Natural killer cell (primary cell): ENCODE results near the gene STAG1. TPM values are rescaled to one million over a fixed set of nuclear protein-coding genes. Genes with fewer than 3 reads are reported as not detected.
A peak's percentile ranks its signal among the peaks of the same experiment; 100 is the strongest.

Experiments used
- ATAC-seq, 3 donors: fragments of 150-1000 bp in 2 of 3; fragments of 200-7000 bp in 1 of 3; cut with Tn5 transposase; 1 replicate in 1 of 3; 2 replicates in 2 of 3; pipeline ENCODE4 v1.10.0; 2021; ENCODE audit warnings: mild to moderate bottlenecking in 2 of 3, moderate library complexity in 2 of 3
- DNase-seq, 2 donors: peaks; one replicate each; pipeline versions ENCODE4 v3.0.0 to v3.0.0-alpha.2; 2013 to 2021; ENCODE audit warnings: mixed read lengths in 1 of 2
- H3K27ac ChIP-seq: one replicate; pipeline ENCODE4 v1.5.1; 2013; ENCODE audit warnings: mild to moderate bottlenecking, low read length
- H3K27me3 ChIP-seq: one replicate; pipeline ENCODE4 v1.6.1; 2013; ENCODE audit warnings: low read length; ENCODE audit not compliant: control insufficient read depth, insufficient read depth
- H3K36me3 ChIP-seq: one replicate; pipeline ENCODE4 v1.6.1; 2013; ENCODE audit warnings: low read length; ENCODE audit not compliant: control insufficient read depth, insufficient read depth
- H3K4me1 ChIP-seq: one replicate; pipeline ENCODE4 v1.6.1; 2013; ENCODE audit warnings: low read length; ENCODE audit not compliant: control insufficient read depth, insufficient read depth
- H3K4me3 ChIP-seq: one replicate; pipeline ENCODE4 v1.5.1; 2013; ENCODE audit warnings: low read length
- H3K9me3 ChIP-seq: one replicate; pipeline ENCODE4 v1.6.1; 2013; ENCODE audit warnings: low read length; ENCODE audit not compliant: control insufficient read depth, insufficient read depth
- H3K27ac Mint-ChIP-seq, 2 donors: one replicate each; pipeline ENCODE4 v1.8.0; 2022; ENCODE audit warnings: mild to moderate bottlenecking in 2 of 2, mixed read lengths in 2 of 2, moderate library complexity in 1 of 2
- H3K27me3 Mint-ChIP-seq, 2 donors: one replicate each; pipeline ENCODE4 v1.8.0; 2022; ENCODE audit warnings: low read depth in 2 of 2, mixed read lengths in 2 of 2
- H3K36me3 Mint-ChIP-seq: one replicate; pipeline ENCODE4 v1.8.0; 2022; ENCODE audit warnings: mixed read lengths
- H3K4me1 Mint-ChIP-seq, 2 donors: one replicate each; pipeline ENCODE4 v1.8.0; 2022; ENCODE audit warnings: mixed read lengths in 2 of 2
- H3K4me3 Mint-ChIP-seq: one replicate; pipeline ENCODE4 v1.8.0; 2022; ENCODE audit warnings: mild to moderate bottlenecking, moderate library complexity, mixed read lengths
- H3K9me3 Mint-ChIP-seq, 2 donors: one replicate each; pipeline ENCODE4 v1.8.0; 2022; ENCODE audit warnings: mixed read lengths in 2 of 2
- WGBS: methylation state at CpG from one replicate; pipeline ENCODE4 v1.1.7; 2013; ENCODE audit warnings: missing lambda C conversion rate; ENCODE audit not compliant: insufficient coverage; 5-methylcytosine and 5-hydroxymethylcytosine counted together
- intact Hi-C: fragments of 100-400 bp; cut with micrococcal nuclease; formaldehyde crosslinking; loops from one replicate; pipeline ENCODE4 v1.14.2; 2022
- total RNA-seq, 4 donors: library from RNA; stranded (reverse); fragments of 120-200 nt in 1 of 4; gene quantifications; one replicate each; pipeline versions ENCODE4 v1.2.3 to v1.2.4, GENCODE V29; 2013 to 2022
- TF ChIP-seq, protein P1 (sequence below): fragments of 200-600 bp; IDR thresholded peaks from one replicate; pipeline ENCODE4 v1.8.0; 2022; ENCODE audit warnings: antibody characterized with exemption

STAG1 gene
- total RNA-seq, 3 donors from 2014 or later (not counting 1 experiment from before 2014, with no cell fraction given): 55.1 to 66.2 (median 60.3) TPM

DNA sequence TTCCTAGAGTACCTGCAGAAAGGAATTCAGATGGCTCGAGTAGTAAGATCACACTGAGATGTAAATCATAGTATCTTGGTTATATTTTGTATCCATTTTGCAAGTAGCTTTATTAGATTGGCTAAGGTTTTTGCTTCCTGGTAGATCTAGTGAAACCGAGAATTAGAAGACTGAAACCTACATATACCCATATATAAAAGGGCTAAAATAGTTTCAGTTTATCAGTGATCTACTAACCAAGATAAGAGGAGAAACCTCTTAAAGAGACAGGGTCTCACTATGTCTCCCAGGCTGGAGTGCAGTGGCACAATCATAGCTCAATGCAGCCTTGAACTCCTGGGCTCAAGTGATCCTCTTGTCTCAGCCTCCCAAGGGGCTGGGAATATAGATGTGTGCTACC, 366.7 kb downstream of the STAG1 start:
- Mint-ChIP-seq H3K9me3 (no peaks in the 10 kb centered on the region), H3K36me3 (no peaks in the 10 kb centered on the region), H3K4me3 (no peak overlapping the region), H3K4me1 (no peaks in the 10 kb centered on the region), H3K27ac (peak overlapping the region in 1 of 2 donors; percentile 29), H3K27me3 (no peaks in the 10 kb centered on the region)
- Histone ChIP-seq H3K36me3 (no peaks in the 10 kb centered on the region), H3K4me1 (no peaks in the 10 kb centered on the region), H3K9me3 (no peaks in the 10 kb centered on the region), H3K27ac (no peak overlapping the region), H3K27me3 (no peaks in the 10 kb centered on the region), H3K4me3 (no peak overlapping the region)
- intact Hi-C loops: no loop called here
- DNase-seq (no peak), ATAC-seq (no peak)
- TF ChIP-seq, protein P1, sequence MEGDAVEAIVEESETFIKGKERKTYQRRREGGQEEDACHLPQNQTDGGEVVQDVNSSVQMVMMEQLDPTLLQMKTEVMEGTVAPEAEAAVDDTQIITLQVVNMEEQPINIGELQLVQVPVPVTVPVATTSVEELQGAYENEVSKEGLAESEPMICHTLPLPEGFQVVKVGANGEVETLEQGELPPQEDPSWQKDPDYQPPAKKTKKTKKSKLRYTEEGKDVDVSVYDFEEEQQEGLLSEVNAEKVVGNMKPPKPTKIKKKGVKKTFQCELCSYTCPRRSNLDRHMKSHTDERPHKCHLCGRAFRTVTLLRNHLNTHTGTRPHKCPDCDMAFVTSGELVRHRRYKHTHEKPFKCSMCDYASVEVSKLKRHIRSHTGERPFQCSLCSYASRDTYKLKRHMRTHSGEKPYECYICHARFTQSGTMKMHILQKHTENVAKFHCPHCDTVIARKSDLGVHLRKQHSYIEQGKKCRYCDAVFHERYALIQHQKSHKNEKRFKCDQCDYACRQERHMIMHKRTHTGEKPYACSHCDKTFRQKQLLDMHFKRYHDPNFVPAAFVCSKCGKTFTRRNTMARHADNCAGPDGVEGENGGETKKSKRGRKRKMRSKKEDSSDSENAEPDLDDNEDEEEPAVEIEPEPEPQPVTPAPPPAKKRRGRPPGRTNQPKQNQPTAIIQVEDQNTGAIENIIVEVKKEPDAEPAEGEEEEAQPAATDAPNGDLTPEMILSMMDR: no peak
- 63% methylated on average over 1 of the region's 2 CpGs for WGBS

DNA sequence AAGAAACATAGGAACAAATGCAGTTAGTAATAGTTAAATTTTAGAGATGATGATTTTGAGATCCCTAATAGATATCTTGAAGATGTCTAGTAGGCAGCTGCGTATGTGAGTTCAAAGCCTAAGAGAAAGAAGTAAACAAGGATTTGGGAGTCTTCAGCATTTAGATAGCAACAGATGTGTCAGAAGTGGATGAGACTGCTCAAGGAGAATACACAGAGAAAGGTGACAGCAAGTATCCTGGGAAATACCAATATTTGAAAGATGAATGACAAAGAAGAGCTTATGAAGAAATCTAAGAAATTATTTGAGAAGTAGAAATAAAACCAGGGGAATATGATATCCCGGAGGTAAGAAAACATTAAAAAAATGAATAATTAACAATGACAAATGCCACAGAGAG, 371.1 kb downstream of the STAG1 start:
- Histone ChIP-seq H3K9me3 (no peaks in the 10 kb centered on the region), H3K27ac (no peak overlapping the region), H3K4me1 (no peaks in the 10 kb centered on the region), H3K27me3 (no peaks in the 10 kb centered on the region), H3K36me3 (peaks cover 3% of the 10 kb centered on the region), H3K4me3 (no peak overlapping the region)
- no peak for DNase-seq
- intact Hi-C loops: no loop called here
- 97% methylated on average over 1 of the region's 2 CpGs for WGBS
- Mint-ChIP-seq H3K36me3 (no peaks in the 10 kb centered on the region), H3K4me1 (no peaks in the 10 kb centered on the region), H3K9me3 (no peaks in the 10 kb centered on the region), H3K4me3 (no peak overlapping the region), H3K27me3 (no peaks in the 10 kb centered on the region), H3K27ac (no peak overlapping the region)
- no peak for ATAC-seq
- TF ChIP-seq, protein P1: no peak

DNA sequence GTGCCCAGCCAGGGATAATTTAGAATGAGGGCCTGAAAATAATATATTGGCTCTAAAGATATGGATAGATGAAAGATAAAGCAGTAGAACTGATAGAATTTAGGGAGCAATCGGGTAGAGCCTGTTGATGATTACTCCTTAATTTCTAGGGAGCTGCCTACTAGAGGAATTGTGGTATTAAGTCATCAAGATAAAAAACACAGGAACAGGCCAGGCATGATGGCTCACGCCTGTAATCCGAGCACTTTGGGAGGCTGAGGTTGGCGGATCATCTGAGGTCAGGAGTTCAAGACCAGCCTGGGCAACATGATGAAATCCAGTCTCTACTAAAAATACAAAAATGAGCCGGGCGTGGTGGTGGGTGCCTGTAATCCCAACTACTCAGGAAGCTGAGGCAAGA, 371.6 kb downstream of the STAG1 start:
- Mint-ChIP-seq H3K4me3 (no peak overlapping the region), H3K4me1 (no peaks in the 10 kb centered on the region), H3K9me3 (no peaks in the 10 kb centered on the region), H3K36me3 (no peaks in the 10 kb centered on the region), H3K27me3 (no peaks in the 10 kb centered on the region), H3K27ac (no peak overlapping the region)
- intact Hi-C loops: no loop called here
- Histone ChIP-seq H3K4me3 (no peak overlapping the region), H3K9me3 (no peaks in the 10 kb centered on the region), H3K36me3 (peaks cover 3% of the 10 kb centered on the region), H3K27ac (no peak overlapping the region), H3K27me3 (no peaks in the 10 kb centered on the region), H3K4me1 (no peaks in the 10 kb centered on the region)
- ATAC-seq: no peak
- WGBS: 100% methylated on average over 6 of the region's 6 CpGs
- TF ChIP-seq, protein P1: no peak
- no peak for DNase-seq

DNA sequence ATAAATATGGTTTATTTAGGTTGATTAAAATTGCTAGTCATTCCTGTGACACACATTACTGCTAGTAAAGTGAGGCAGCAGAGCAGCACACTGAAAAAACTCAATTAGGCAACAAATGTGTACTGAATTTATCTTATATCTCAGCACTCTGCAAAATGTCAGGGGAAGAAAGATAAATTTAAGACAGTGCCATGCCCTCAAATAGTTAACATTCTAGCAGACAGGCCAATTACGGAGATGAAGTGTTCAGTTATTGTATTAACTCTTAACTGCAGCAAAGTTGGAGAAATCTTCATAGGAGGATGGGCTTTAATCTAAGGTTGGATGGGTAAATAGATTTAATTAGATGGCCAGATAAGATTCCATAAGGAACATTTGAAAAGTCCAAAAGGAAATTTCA, 374.2 kb downstream of the STAG1 start:
- DNase-seq (no peak), ATAC-seq (no peak)
- no peaks in the 10 kb centered on the region for H3K4me1 ChIP-seq
- no peaks in the 10 kb centered on the region for H3K27me3 ChIP-seq
- WGBS: 100% methylated on average over 1 of the region's 1 CpG
- peaks cover 6% of the 10 kb centered on the region for H3K36me3 Mint-ChIP-seq
- H3K9me3 ChIP-seq: no peaks in the 10 kb centered on the region
- H3K4me3 Mint-ChIP-seq: no peak overlapping the region
- no peaks in the 10 kb centered on the region for H3K9me3 Mint-ChIP-seq
- H3K4me1 Mint-ChIP-seq: no peaks in the 10 kb centered on the region
- no peaks in the 10 kb centered on the region for H3K27me3 Mint-ChIP-seq
- no peak overlapping the region for H3K27ac ChIP-seq
- H3K4me3 ChIP-seq: no peak overlapping the region
- H3K27ac Mint-ChIP-seq: peak overlapping the region in 1 of 2 donors; percentile 36
- intact Hi-C loops: no loop called here
- peaks cover 3% of the 10 kb centered on the region for H3K36me3 ChIP-seq
- TF ChIP-seq, protein P1: no peak
